Measurements from ENCODE around the gene C16orf89. TPM values are rescaled to one million over a fixed set of nuclear protein-coding genes. Genes with fewer than 3 reads are reported as not detected.
A peak's percentile ranks its signal among the peaks of the same experiment; 100 is the strongest.
"Not testable (repeated sequence)": the region's sequence is repeated elsewhere in the genome, so short reads cannot be mapped to it uniquely, and the experiment has no call there.

Gene C16orf89
- 0.17 TPM in 1 of 2 replicates, not detected in the other for total RNA-seq (2014; rRNA removed; shearing (Covaris generic))

GRCh38 chr16:5065813-5066212 lies at the start of gene C16orf89:
Gene C16orf89 (minus strand): TSS chr16:5065956. CDS start chr16:5065908, 48 bp downstream.
- DNase-seq (ENCODE audit: low read depth) = no peak

- not testable (repeated sequence) for DNase-seq (ENCODE audit: low read depth)
These were observed 45.2 kb upstream of the C16orf89 start for GRCh38 chr16:5110933-5111332.

GRCh38 chr16:5108505-5109158 lies 42.9 kb upstream of the C16orf89 start:
- DNase-seq (ENCODE audit: low read depth) = no peak

GRCh38 chr16:5105039-5105438 lies 39.3 kb upstream of the C16orf89 start:
- DNase-seq (ENCODE audit: low read depth) = not testable (repeated sequence)

- not testable (repeated sequence) for DNase-seq (ENCODE audit: low read depth)
These were observed 37.7 kb upstream of the C16orf89 start for GRCh38 chr16:5103296-5104032.

- DNase-seq (ENCODE audit: low read depth) = not testable (repeated sequence)
These were observed 33.4 kb upstream of the C16orf89 start for GRCh38 chr16:5099174-5099573.

GRCh38 chr16:5098221-5099159 lies 32.7 kb upstream of the C16orf89 start:
- peak; percentile 61 for DNase-seq (ENCODE audit: low read depth)

- DNase-seq (ENCODE audit: low read depth) = peak; percentile 99
These were observed 31.9 kb upstream of the C16orf89 start, which contains the start of gene EEF2KMT for GRCh38 chr16:5097470-5098220. Gene EEF2KMT (minus strand): TSS chr16:5097795. CDS start chr16:5097739, 56 bp downstream.

- not testable (repeated sequence) for DNase-seq (ENCODE audit: low read depth)
These were observed 31.3 kb upstream of the C16orf89 start for GRCh38 chr16:5097061-5097469.

- not testable (repeated sequence) for DNase-seq (ENCODE audit: low read depth)
These were observed 30.8 kb upstream of the C16orf89 start for GRCh38 chr16:5096437-5097060.

GRCh38 chr16:5095145-5095830 lies 29.5 kb upstream of the C16orf89 start:
- not testable (repeated sequence) for DNase-seq (ENCODE audit: low read depth)

GRCh38 chr16:5093746-5094145 lies 28.0 kb upstream of the C16orf89 start:
- DNase-seq (ENCODE audit: low read depth) = not testable (repeated sequence)

GRCh38 chr16:5093081-5093480 lies 27.3 kb upstream of the C16orf89 start:
- DNase-seq (ENCODE audit: low read depth) = not testable (repeated sequence)

- DNase-seq (ENCODE audit: low read depth) = not testable (repeated sequence)
These were observed 24.8 kb upstream of the C16orf89 start for GRCh38 chr16:5090592-5090991.

- not testable (repeated sequence) for DNase-seq (ENCODE audit: low read depth)
These were observed 24.3 kb upstream of the C16orf89 start for GRCh38 chr16:5089911-5090555.

GRCh38 chr16:5088936-5089335 lies 23.2 kb upstream of the C16orf89 start:
- not testable (repeated sequence) for DNase-seq (ENCODE audit: low read depth)

- DNase-seq (ENCODE audit: low read depth) = not testable (repeated sequence)
These were observed 22.5 kb upstream of the C16orf89 start for GRCh38 chr16:5088086-5088790.

- DNase-seq (ENCODE audit: low read depth) = not testable (repeated sequence)
These were observed 20.0 kb upstream of the C16orf89 start for GRCh38 chr16:5085716-5086115.

- DNase-seq (ENCODE audit: low read depth) = peak; percentile 34
These were observed 19.0 kb upstream of the C16orf89 start for GRCh38 chr16:5084802-5085201.

Data from M059J (cell line).